HepG2 (cell line): ENCODE measurements around the gene UCN2. TPM values are rescaled to one million over a fixed set of nuclear protein-coding genes. Genes with fewer than 3 reads are reported as not detected.

Experiments
- BCL3 ChIP-seq: sonication (generic); formaldehyde crosslinking; IDR thresholded peaks from 2 replicates; pipeline ENCODE4 v1.5.1; 2020; ENCODE audit warnings: mild to moderate bottlenecking, missing genetic modification reagents, moderate library complexity
- BRD4 ChIP-seq: sonication (generic); formaldehyde crosslinking; IDR thresholded peaks from 2 replicates; pipeline ENCODE4 v1.4.0; 2020; ENCODE audit warnings: missing genetic modification reagents
- CBX5 ChIP-seq: sonication (generic); formaldehyde crosslinking; IDR thresholded peaks from 2 replicates; pipeline ENCODE4 v1.4.0; 2020; ENCODE audit warnings: missing genetic modification reagents, borderline replicate concordance
- FLYWCH1 ChIP-seq: sonication (generic); formaldehyde crosslinking; IDR thresholded peaks from 2 replicates; pipeline ENCODE4 v1.8.1; 2023; ENCODE audit warnings: mild to moderate bottlenecking, missing genetic modification reagents
- GFI1 ChIP-seq: sonication (generic); formaldehyde crosslinking; IDR thresholded peaks from 2 replicates; pipeline ENCODE4 v1.5.0; 2020; ENCODE audit warnings: missing genetic modification reagents, mild to moderate bottlenecking, borderline replicate concordance
- HNRNPK ChIP-seq: fragments of 200-400 bp; formaldehyde crosslinking; IDR thresholded peaks from 2 replicates; pipeline ENCODE4 v1.6.1; 2018; ENCODE audit warnings: low read length, low read depth, moderate library complexity, mild to moderate bottlenecking; ENCODE audit not compliant: poor library complexity, severe bottlenecking
- KLF6 ChIP-seq: IDR thresholded peaks from 2 replicates; pipeline ENCODE4 v1.8.0; 2016; ENCODE audit warnings: missing biosample characterization, missing genetic modification reagents
- NR2C2 ChIP-seq: sonication (generic); formaldehyde crosslinking; IDR thresholded peaks from 2 replicates; pipeline ENCODE4 v1.4.0; 2020; ENCODE audit warnings: missing genetic modification reagents, mild to moderate bottlenecking, moderate library complexity, borderline replicate concordance
- PITX1 ChIP-seq: sonication (generic); formaldehyde crosslinking; IDR thresholded peaks from 2 replicates; pipeline ENCODE4 v1.5.1; 2020; ENCODE audit warnings: mild to moderate bottlenecking, missing genetic modification reagents
- POGZ ChIP-seq: sonication (generic); formaldehyde crosslinking; IDR thresholded peaks from 2 replicates; pipeline ENCODE4 v1.4.0; 2020; ENCODE audit warnings: mild to moderate bottlenecking, missing genetic modification reagents
- POLR2AphosphoS2 ChIP-seq: IDR thresholded peaks from 2 replicates; pipeline ENCODE4 v1.6.1; 2011; ENCODE audit warnings: low read depth, low read length, improper control_type of control experiment
- RXRB ChIP-seq: IDR thresholded peaks from 2 replicates; pipeline ENCODE4 v1.6.1; 2016; ENCODE audit warnings: borderline replicate concordance, missing genetic modification reagents, missing compliant biosample characterization
- SKI ChIP-seq: fragments of 450-650 bp; IDR thresholded peaks from one replicate; pipeline ENCODE4 v1.6.1; 2018; ENCODE audit warnings: mild to moderate bottlenecking; ENCODE audit not compliant: partially characterized antibody
- SMARCE1 ChIP-seq: fragments of 450-650 bp; IDR thresholded peaks from 2 replicates; pipeline ENCODE4 v1.6.1; 2017; ENCODE audit warnings: borderline replicate concordance
- SOX5 ChIP-seq: IDR thresholded peaks from 2 replicates; pipeline ENCODE4 v1.6.1; 2016; ENCODE audit warnings: borderline replicate concordance
- TAF1 ChIP-seq: sonication (generic); formaldehyde crosslinking; IDR thresholded peaks from 2 replicates; pipeline ENCODE4 v1.4.0; 2020; ENCODE audit warnings: missing genetic modification reagents
- TGIF2 ChIP-seq: IDR thresholded peaks from 2 replicates; pipeline ENCODE4 v1.6.1; 2016; ENCODE audit warnings: control low read depth, missing compliant biosample characterization
- ZFP41 ChIP-seq: sonication (generic); formaldehyde crosslinking; IDR thresholded peaks from 2 replicates; pipeline ENCODE4 v1.4.0; 2020; ENCODE audit warnings: mild to moderate bottlenecking, missing genetic modification reagents, borderline replicate concordance
- ZNF101 ChIP-seq: sonication (generic); formaldehyde crosslinking; IDR thresholded peaks from 2 replicates; pipeline ENCODE4 v1.4.0; 2020; ENCODE audit warnings: mild to moderate bottlenecking, low read depth, missing genetic modification reagents, borderline replicate concordance
- ZNF3 ChIP-seq: IDR thresholded peaks from 2 replicates; pipeline ENCODE4 v1.7.0; 2017; ENCODE audit warnings: inconsistent platforms
- ZNF34 ChIP-seq: sonication (generic); formaldehyde crosslinking; IDR thresholded peaks from 2 replicates; pipeline ENCODE4 v1.4.0; 2020; ENCODE audit warnings: mild to moderate bottlenecking, missing genetic modification reagents, borderline replicate concordance
- ZNF543 ChIP-seq: sonication (generic); formaldehyde crosslinking; IDR thresholded peaks from 2 replicates; pipeline ENCODE4 v1.4.0; 2020; ENCODE audit warnings: mild to moderate bottlenecking, missing genetic modification reagents
- ZNF619 ChIP-seq: sonication (generic); formaldehyde crosslinking; IDR thresholded peaks from 2 replicates; pipeline ENCODE4 v1.4.0; 2020; ENCODE audit warnings: mild to moderate bottlenecking, missing genetic modification reagents
- ZNF660 ChIP-seq: sonication (generic); formaldehyde crosslinking; IDR thresholded peaks from 2 replicates; pipeline ENCODE4 v1.5.1; 2020; ENCODE audit warnings: mild to moderate bottlenecking, low read depth, missing genetic modification reagents, borderline replicate concordance
- ZNF740 ChIP-seq: sonication (generic); formaldehyde crosslinking; IDR thresholded peaks from 2 replicates; pipeline ENCODE4 v1.4.0; 2020; ENCODE audit warnings: missing genetic modification reagents
- ZZZ3 ChIP-seq: sonication (generic); formaldehyde crosslinking; IDR thresholded peaks from 2 replicates; pipeline ENCODE4 v1.4.0; 2020; ENCODE audit warnings: missing genetic modification reagents, mild to moderate bottlenecking, borderline replicate concordance
- polyA plus RNA-seq, 8 experiments: library from polyadenylated mRNA; depleted of rRNA in 3 of 8; stranded (reverse) in 7 of 8; unstranded in 1 of 8; fragments of >200 nt; fragmentation: Illumina TruSeq in 4 of 8; extraction: Trizol in 4 of 8; gene quantifications; 2 replicates each; pipeline versions ENCODE4 v1.2.1 to v1.2.3, GENCODE V29; 2011 to 2016; ENCODE audit warnings: low read depth in 4 of 8, missing spikeins in 1 of 8, mixed read lengths in 1 of 8; ENCODE audit not compliant: insufficient read depth in 1 of 8
- total RNA-seq, 5 experiments: library from RNA; depleted of rRNA; stranded (reverse); fragments of >200 nt; fragmentation: Illumina TruSeq; extraction: Trizol; gene quantifications; 2 replicates each; pipeline ENCODE4 v1.2.3, GENCODE V29; 2016; ENCODE audit warnings: low read depth in 1 of 5

The UCN2 gene
- total and polyA plus RNA-seq, 2 of the 13 experiments (the other 11 are each of a cell fraction or from before 2014, with no cell fraction given), result 0.07 to 1.5 TPM

GRCh38 chr3:48609088-48610005, 45.8 kb upstream of the UCN2 start, which contains the start of gene UQCRC1 (continued):
- no peak for TF ChIP-seq POLR2AphosphoS2
- peak; percentile 99 for TF ChIP-seq TAF1 (CRISPR knock-in tag)
- TF ChIP-seq ZNF543 (CRISPR knock-in tag), result no peak
- 0 out of 2 replicates have a peak, but pooled peaks have one; percentile 58 for TF ChIP-seq ZNF660
- peak; percentile 86 for TF ChIP-seq POGZ (CRISPR knock-in tag)
- TF ChIP-seq ZNF740 (CRISPR knock-in tag), result peak; percentile 33; the same call in 1 of the 2 replicates
- TF ChIP-seq ZZZ3 (CRISPR knock-in tag), result peak; percentile 60; the same call in 1 of the 2 replicates
- TF ChIP-seq ZNF34 (CRISPR knock-in tag), result 0 out of 2 replicates have a peak, but pooled peaks have one; percentile 69
- peak; percentile 64 for TF ChIP-seq HNRNPK
- TF ChIP-seq GFI1 (CRISPR knock-in tag), result 0 out of 2 replicates have a peak, but pooled peaks have one; percentile 53
- no peak for TF ChIP-seq SMARCE1
- peak; percentile 85; the same call in 1 of the 2 replicates for TF ChIP-seq ZNF101 (CRISPR knock-in tag)
- TF ChIP-seq ZNF3 (CRISPR knock-in tag), result no peak
- peak; percentile 43 for TF ChIP-seq SOX5 (CRISPR knock-in tag)
- peak; percentile 98 for TF ChIP-seq BRD4
- peak; percentile 93 for TF ChIP-seq NR2C2 (CRISPR knock-in tag)
- TF ChIP-seq CBX5, result peak; percentile 76; the same call in 1 of the 2 replicates
- TF ChIP-seq RXRB (CRISPR knock-in tag), result peak; percentile 74
- TF ChIP-seq BCL3, result 0 out of 2 replicates have a peak, but pooled peaks have one; percentile 54
- no peak for TF ChIP-seq FLYWCH1
- TF ChIP-seq PITX1 (CRISPR knock-in tag), result peak; percentile 45; the same call in 1 of the 2 replicates
- no peak for TF ChIP-seq ZNF619 (CRISPR knock-in tag)
- TF ChIP-seq ZFP41 (CRISPR knock-in tag), result peak; percentile 80; the same call in 1 of the 2 replicates
- no peak for TF ChIP-seq TGIF2 (CRISPR knock-in tag)
- peak; percentile 62; the same call in 1 of the 2 replicates for TF ChIP-seq KLF6
- TF ChIP-seq SKI, result no peak
